ENCODE data around the gene LRRC4C.

- TF ChIP-seq CTCF (conservative IDR thresholded peaks at IDR 0.05; ENCODE audit: low read depth, low read length): no peak
- no peak for TF ChIP-seq EZH2 (IDR thresholded peaks at IDR 0.05; ENCODE audit: low read length, unreplicated experiment)
Observed at GRCh38 chr11:41119484-41119883, 340.0 kb downstream of the LRRC4C start.
